Stimulated activated effector memory CD8-positive, alpha-beta T cell treated with anti-CD3 and anti-CD28 coated beads, Interleukin-12 subunit alpha, Interleukin-12 subunit beta, amount 100 ng/mL, for 72 hours (primary cell): ENCODE data around the gene ZNF804A.
A peak's percentile ranks its signal among the peaks of the same experiment; 100 is the strongest.

Experiments used
- ATAC-seq: fragments of 150-1000 bp; cut with Tn5 transposase; 2 replicates; pipeline ENCODE4 v1.10.0; 2021
- DNase-seq, 2 donors: peaks; one replicate each; pipeline ENCODE4 v3.0.0; 2021 to 2022; ENCODE audit warnings: low spot score in 2 of 2
- H3K27ac Mint-ChIP-seq: one replicate; pipeline ENCODE4 v1.8.0; 2022; ENCODE audit warnings: mild to moderate bottlenecking, mixed read lengths
- H3K36me3 Mint-ChIP-seq: one replicate; pipeline ENCODE4 v1.8.0; 2022; ENCODE audit warnings: mild to moderate bottlenecking, mixed read lengths
- H3K4me1 Mint-ChIP-seq: one replicate; pipeline ENCODE4 v1.8.0; 2022; ENCODE audit warnings: mixed read lengths
- H3K4me3 Mint-ChIP-seq: one replicate; pipeline ENCODE4 v1.8.0; 2022; ENCODE audit warnings: mild to moderate bottlenecking, mixed read lengths
- H3K9me3 Mint-ChIP-seq: one replicate; pipeline ENCODE4 v1.8.0; 2022; ENCODE audit warnings: mixed read lengths

The ZNF804A gene

GRCh38 chr2:184596819-184597411, 1.4 kb upstream of the ZNF804A start:
- H3K27ac Mint-ChIP-seq: no peak overlapping the region
- no peaks in the 10 kb centered on the region for H3K36me3 Mint-ChIP-seq
- no peak for DNase-seq
- H3K9me3 Mint-ChIP-seq: peaks cover 10% of the 10 kb centered on the region
- H3K4me3 Mint-ChIP-seq: no peak overlapping the region
- no peaks in the 10 kb centered on the region for H3K4me1 Mint-ChIP-seq
- no peak for ATAC-seq

GRCh38 chr2:184597571-184597991, 748 bp upstream of the ZNF804A start:
- ATAC-seq: no peak
- H3K4me1 Mint-ChIP-seq: no peaks in the 10 kb centered on the region
- no peak overlapping the region for H3K27ac Mint-ChIP-seq
- peaks cover 8% of the 10 kb centered on the region for H3K9me3 Mint-ChIP-seq
- H3K4me3 Mint-ChIP-seq: no peak overlapping the region
- no peak for DNase-seq
- no peaks in the 10 kb centered on the region for H3K36me3 Mint-ChIP-seq

GRCh38 chr2:184598002-184598315, 370 bp upstream of the ZNF804A start:
- ATAC-seq (no peak), DNase-seq (no peak)
- peaks cover 4% of the 10 kb centered on the region for H3K9me3 Mint-ChIP-seq
- H3K36me3 Mint-ChIP-seq: no peaks in the 10 kb centered on the region
- H3K27ac Mint-ChIP-seq: no peak overlapping the region
- no peaks in the 10 kb centered on the region for H3K4me1 Mint-ChIP-seq
- H3K4me3 Mint-ChIP-seq: no peak overlapping the region

- no peaks in the 10 kb centered on the region for H3K4me1 Mint-ChIP-seq
- H3K27ac Mint-ChIP-seq: no peak overlapping the region
- peak overlapping the region; percentile 13 for H3K4me3 Mint-ChIP-seq
- H3K36me3 Mint-ChIP-seq: no peaks in the 10 kb centered on the region
- DNase-seq (no peak), ATAC-seq (no peak)
- peaks cover 3% of the 10 kb centered on the region for H3K9me3 Mint-ChIP-seq
These were observed 934 bp downstream of the ZNF804A start for GRCh38 chr2:184599054-184599871.

- ATAC-seq (no peak), DNase-seq (no peak)
- no peak overlapping the region for H3K27ac Mint-ChIP-seq
- H3K36me3 Mint-ChIP-seq: no peaks in the 10 kb centered on the region
- no peak overlapping the region for H3K4me3 Mint-ChIP-seq
- no peaks in the 10 kb centered on the region for H3K4me1 Mint-ChIP-seq
- peaks cover 3% of the 10 kb centered on the region for H3K9me3 Mint-ChIP-seq
These were observed 1.5 kb downstream of the ZNF804A start for GRCh38 chr2:184599872-184600222.

GRCh38 chr2:184602734-184603133, 4.4 kb downstream of the ZNF804A start:
- H3K4me1 Mint-ChIP-seq: no peaks in the 10 kb centered on the region
- H3K9me3 Mint-ChIP-seq: no peaks in the 10 kb centered on the region
- H3K4me3 Mint-ChIP-seq: no peak overlapping the region
- ATAC-seq: no peak
- no peaks in the 10 kb centered on the region for H3K36me3 Mint-ChIP-seq
- DNase-seq: no peak
- H3K27ac Mint-ChIP-seq: no peak overlapping the region

GRCh38 chr2:184610891-184611290, 12.6 kb downstream of the ZNF804A start:
- Mint-ChIP-seq H3K4me1 (no peaks in the 10 kb centered on the region), H3K9me3 (peaks cover 3% of the 10 kb centered on the region), H3K4me3 (no peak overlapping the region), H3K27ac (no peak overlapping the region), H3K36me3 (no peaks in the 10 kb centered on the region)
- ATAC-seq: no peak
- no peak for DNase-seq

- H3K27ac Mint-ChIP-seq: no peak overlapping the region
- H3K36me3 Mint-ChIP-seq: no peaks in the 10 kb centered on the region
- peaks cover 3% of the 10 kb centered on the region for H3K9me3 Mint-ChIP-seq
- H3K4me3 Mint-ChIP-seq: no peak overlapping the region
- ATAC-seq: no peak
- no peaks in the 10 kb centered on the region for H3K4me1 Mint-ChIP-seq
- no peak for DNase-seq
These were observed 13.2 kb downstream of the ZNF804A start for GRCh38 chr2:184611361-184612085.

GRCh38 chr2:184620367-184620766, 22.0 kb downstream of the ZNF804A start:
- ATAC-seq: no peak
- Mint-ChIP-seq H3K4me3 (no peak overlapping the region), H3K27ac (no peak overlapping the region), H3K36me3 (no peaks in the 10 kb centered on the region), H3K4me1 (no peaks in the 10 kb centered on the region), H3K9me3 (peaks cover 6% of the 10 kb centered on the region)
- no peak for DNase-seq

GRCh38 chr2:184624311-184624710, 26.0 kb downstream of the ZNF804A start:
- ATAC-seq (no peak), DNase-seq (no peak)
- Mint-ChIP-seq H3K4me3 (no peak overlapping the region), H3K9me3 (peaks cover under 1% of the 10 kb centered on the region), H3K4me1 (no peaks in the 10 kb centered on the region), H3K36me3 (no peaks in the 10 kb centered on the region), H3K27ac (no peak overlapping the region)

GRCh38 chr2:184628051-184628450, 29.7 kb downstream of the ZNF804A start:
- Mint-ChIP-seq H3K36me3 (no peaks in the 10 kb centered on the region), H3K4me1 (no peaks in the 10 kb centered on the region), H3K4me3 (no peak overlapping the region)

GRCh38 chr2:184633726-184634125, 35.4 kb downstream of the ZNF804A start:
- Mint-ChIP-seq H3K4me3 (no peak overlapping the region), H3K9me3 (peaks cover 6% of the 10 kb centered on the region), H3K27ac (no peak overlapping the region), H3K4me1 (no peaks in the 10 kb centered on the region), H3K36me3 (no peaks in the 10 kb centered on the region)
- ATAC-seq: no peak
- DNase-seq: no peak

More at GRCh38 chr2:184628051-184628450, 29.7 kb downstream of the ZNF804A start:
- Mint-ChIP-seq H3K27ac (no peak overlapping the region), H3K9me3 (no peaks in the 10 kb centered on the region)
- ATAC-seq (no peak), DNase-seq (no peak)

GRCh38 chr2:184637781-184638180, 39.5 kb downstream of the ZNF804A start:
- H3K27ac Mint-ChIP-seq: no peak overlapping the region
- no peaks in the 10 kb centered on the region for H3K4me1 Mint-ChIP-seq
- DNase-seq (no peak), ATAC-seq (no peak)
- H3K36me3 Mint-ChIP-seq: no peaks in the 10 kb centered on the region
- peaks cover 11% of the 10 kb centered on the region for H3K9me3 Mint-ChIP-seq
- H3K4me3 Mint-ChIP-seq: no peak overlapping the region

- H3K36me3 Mint-ChIP-seq: no peaks in the 10 kb centered on the region
- no peak for ATAC-seq
- H3K9me3 Mint-ChIP-seq: peaks cover 16% of the 10 kb centered on the region
- DNase-seq: no peak
- H3K4me1 Mint-ChIP-seq: no peaks in the 10 kb centered on the region
- no peak overlapping the region for H3K27ac Mint-ChIP-seq
- H3K4me3 Mint-ChIP-seq: no peak overlapping the region
These were observed 46.4 kb downstream of the ZNF804A start for GRCh38 chr2:184644685-184645084.

GRCh38 chr2:184646177-184646576, 47.8 kb downstream of the ZNF804A start:
- Mint-ChIP-seq H3K4me1 (no peaks in the 10 kb centered on the region), H3K27ac (no peak overlapping the region), H3K36me3 (no peaks in the 10 kb centered on the region), H3K9me3 (peaks cover 19% of the 10 kb centered on the region), H3K4me3 (no peak overlapping the region)
- DNase-seq (no peak), ATAC-seq (no peak)

GRCh38 chr2:184646593-184646992, 48.3 kb downstream of the ZNF804A start:
- H3K9me3 Mint-ChIP-seq: peaks cover 19% of the 10 kb centered on the region
- ATAC-seq: no peak
- no peaks in the 10 kb centered on the region for H3K4me1 Mint-ChIP-seq
- no peaks in the 10 kb centered on the region for H3K36me3 Mint-ChIP-seq
- no peak for DNase-seq
- no peak overlapping the region for H3K4me3 Mint-ChIP-seq
- H3K27ac Mint-ChIP-seq: no peak overlapping the region
